NCI-H2171 (cell line): ENCODE data around the gene SHH.

Experiments used
- DNase-seq: peaks from one replicate; lab custom pipeline; 2025; lab: John Stamatoyannopoulos, UW

Gene SHH

GRCh38 chr7:155811895-155812761 is at the start of gene SHH:
Gene SHH (minus strand): TSS chr7:155812463. CDS start chr7:155812122, 341 bp downstream.
- DNase-seq, result no peak

GRCh38 chr7:155861480-155861868 is 49.2 kb upstream of the SHH start:
- DNase-seq, result no peak

- DNase-seq, result no peak
Observed at GRCh38 chr7:155860840-155861479, 48.7 kb upstream of the SHH start.

GRCh38 chr7:155860461-155860839 is 48.2 kb upstream of the SHH start:
- DNase-seq, result no peak

GRCh38 chr7:155858521-155859061 is 46.3 kb upstream of the SHH start:
- no peak for DNase-seq

GRCh38 chr7:155857141-155857540 is 44.9 kb upstream of the SHH start:
- DNase-seq, result no peak

GRCh38 chr7:155856656-155857055 is 44.4 kb upstream of the SHH start:
- no peak for DNase-seq

GRCh38 chr7:155852426-155853301 is 40.4 kb upstream of the SHH start:
- no peak for DNase-seq

GRCh38 chr7:155851892-155852291 is 39.6 kb upstream of the SHH start:
- no peak for DNase-seq

- DNase-seq, result no peak
Observed at GRCh38 chr7:155850766-155851678, 38.8 kb upstream of the SHH start.

GRCh38 chr7:155850001-155850436 is 37.8 kb upstream of the SHH start:
- no peak for DNase-seq

GRCh38 chr7:155848691-155849669 is 36.7 kb upstream of the SHH start:
- no peak for DNase-seq

- no peak for DNase-seq
Observed at GRCh38 chr7:155847821-155848435, 35.7 kb upstream of the SHH start.

GRCh38 chr7:155846936-155847335 is 34.7 kb upstream of the SHH start:
- no peak for DNase-seq

- DNase-seq, result no peak
Observed at GRCh38 chr7:155846156-155846555, 33.9 kb upstream of the SHH start.

- DNase-seq, result no peak
Observed at GRCh38 chr7:155845226-155845625, 33.0 kb upstream of the SHH start.

GRCh38 chr7:155844526-155844925 is 32.3 kb upstream of the SHH start:
- DNase-seq, result no peak

GRCh38 chr7:155844019-155844453 is 31.8 kb upstream of the SHH start:
- no peak for DNase-seq

- DNase-seq, result no peak
Observed at GRCh38 chr7:155843426-155844018, 31.3 kb upstream of the SHH start.
